ENCODE results near the gene SLC22A8. TPM values are rescaled to one million over a fixed set of nuclear protein-coding genes. Genes with fewer than 3 reads are reported as not detected.
A peak's percentile ranks its signal among the peaks of the same experiment; 100 is the strongest.

SLC22A8 gene
- total RNA-seq, 1 donor: not detected

GRCh38 chr11:62999649-63000048 is 16.0 kb downstream of the SLC22A8 start:
- Histone ChIP-seq H3K4me2 (ENCODE audit: insufficient read depth, low read length) (no peak overlapping the region), H3K4me3 (ENCODE audit: insufficient read depth, low read length) (no peak overlapping the region), H3K4me1 (ENCODE audit: insufficient read depth, low read length) (no peaks in the 10 kb centered on the region), H4K20me1 (ENCODE audit: insufficient read depth, low read length) (no peaks in the 10 kb centered on the region), H3K27ac (ENCODE audit: low read depth, low read length) (no peak overlapping the region), H3K9me3 (ENCODE audit: low read depth, low read length) (no peaks in the 10 kb centered on the region), H3K27me3 (ENCODE audit: insufficient read depth, low read length) (no peaks in the 10 kb centered on the region), H3K79me2 (ENCODE audit: insufficient read depth, low read length) (no peaks in the 10 kb centered on the region), H2AFZ (ENCODE audit: low read length) (no peak overlapping the region), H3K36me3 (ENCODE audit: insufficient read depth, low read length) (no peaks in the 10 kb centered on the region)
- TF ChIP-seq, protein P1, sequence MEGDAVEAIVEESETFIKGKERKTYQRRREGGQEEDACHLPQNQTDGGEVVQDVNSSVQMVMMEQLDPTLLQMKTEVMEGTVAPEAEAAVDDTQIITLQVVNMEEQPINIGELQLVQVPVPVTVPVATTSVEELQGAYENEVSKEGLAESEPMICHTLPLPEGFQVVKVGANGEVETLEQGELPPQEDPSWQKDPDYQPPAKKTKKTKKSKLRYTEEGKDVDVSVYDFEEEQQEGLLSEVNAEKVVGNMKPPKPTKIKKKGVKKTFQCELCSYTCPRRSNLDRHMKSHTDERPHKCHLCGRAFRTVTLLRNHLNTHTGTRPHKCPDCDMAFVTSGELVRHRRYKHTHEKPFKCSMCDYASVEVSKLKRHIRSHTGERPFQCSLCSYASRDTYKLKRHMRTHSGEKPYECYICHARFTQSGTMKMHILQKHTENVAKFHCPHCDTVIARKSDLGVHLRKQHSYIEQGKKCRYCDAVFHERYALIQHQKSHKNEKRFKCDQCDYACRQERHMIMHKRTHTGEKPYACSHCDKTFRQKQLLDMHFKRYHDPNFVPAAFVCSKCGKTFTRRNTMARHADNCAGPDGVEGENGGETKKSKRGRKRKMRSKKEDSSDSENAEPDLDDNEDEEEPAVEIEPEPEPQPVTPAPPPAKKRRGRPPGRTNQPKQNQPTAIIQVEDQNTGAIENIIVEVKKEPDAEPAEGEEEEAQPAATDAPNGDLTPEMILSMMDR (IDR thresholded peaks at IDR 0.05; ENCODE audit: extremely low read depth, low read depth, low read length): no peak
- DNase-seq (ENCODE audit: insufficient read length, low spot score, missing footprints): no peak

GRCh38 chr11:62999156-62999555 is 16.5 kb downstream of the SLC22A8 start:
- no peaks in the 10 kb centered on the region for H3K79me2 ChIP-seq (ENCODE audit: insufficient read depth, low read length)
- no peak for DNase-seq (ENCODE audit: insufficient read length, low spot score, missing footprints)
- no peak overlapping the region for H2AFZ ChIP-seq (ENCODE audit: low read length)
- H3K4me3 ChIP-seq (ENCODE audit: insufficient read depth, low read length): no peak overlapping the region
- TF ChIP-seq, protein P1 (IDR thresholded peaks at IDR 0.05; ENCODE audit: extremely low read depth, low read depth, low read length): no peak
- H3K4me1 ChIP-seq (ENCODE audit: insufficient read depth, low read length): no peaks in the 10 kb centered on the region
- H3K27me3 ChIP-seq (ENCODE audit: insufficient read depth, low read length): no peaks in the 10 kb centered on the region
- H4K20me1 ChIP-seq (ENCODE audit: insufficient read depth, low read length): no peaks in the 10 kb centered on the region
- H3K4me2 ChIP-seq (ENCODE audit: insufficient read depth, low read length): no peak overlapping the region
- H3K27ac ChIP-seq (ENCODE audit: low read depth, low read length): no peak overlapping the region
- no peaks in the 10 kb centered on the region for H3K36me3 ChIP-seq (ENCODE audit: insufficient read depth, low read length)
- no peaks in the 10 kb centered on the region for H3K9me3 ChIP-seq (ENCODE audit: low read depth, low read length)

DNA sequence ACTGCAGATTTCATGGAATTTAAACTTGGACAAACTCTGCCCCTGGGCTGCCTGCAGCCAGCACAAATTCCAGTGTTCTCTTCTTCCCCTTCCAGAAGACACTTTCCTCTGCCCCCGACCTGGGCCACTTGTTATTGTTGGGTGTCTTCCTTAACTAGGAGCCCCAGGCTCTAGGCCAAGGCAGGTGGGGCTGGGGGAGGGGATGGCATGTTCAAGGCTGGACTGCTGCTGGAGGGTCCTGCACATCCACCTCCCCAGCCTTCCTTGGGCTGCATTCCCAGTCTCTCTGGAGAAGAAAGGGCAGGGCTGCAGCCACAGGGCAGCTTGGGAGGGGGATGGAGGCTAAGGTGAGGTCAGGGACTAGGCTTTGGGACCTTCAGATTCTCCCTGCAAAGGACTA is 19.4 kb downstream of the SLC22A8 start:
- Histone ChIP-seq H3K4me1 (ENCODE audit: insufficient read depth, low read length) (no peaks in the 10 kb centered on the region), H3K27me3 (ENCODE audit: insufficient read depth, low read length) (peaks cover 3% of the 10 kb centered on the region), H3K27ac (ENCODE audit: low read depth, low read length) (no peak overlapping the region), H4K20me1 (ENCODE audit: insufficient read depth, low read length) (no peaks in the 10 kb centered on the region), H3K4me3 (ENCODE audit: insufficient read depth, low read length) (no peak overlapping the region), H3K36me3 (ENCODE audit: insufficient read depth, low read length) (no peaks in the 10 kb centered on the region), H3K79me2 (ENCODE audit: insufficient read depth, low read length) (no peaks in the 10 kb centered on the region), H3K9me3 (ENCODE audit: low read depth, low read length) (no peaks in the 10 kb centered on the region), H3K4me2 (ENCODE audit: insufficient read depth, low read length) (no peak overlapping the region), H2AFZ (ENCODE audit: low read length) (no peak overlapping the region)
- TF ChIP-seq, protein P1 (IDR thresholded peaks at IDR 0.05; ENCODE audit: extremely low read depth, low read depth, low read length): no peak
- no peak for DNase-seq (ENCODE audit: insufficient read length, low spot score, missing footprints)

DNA sequence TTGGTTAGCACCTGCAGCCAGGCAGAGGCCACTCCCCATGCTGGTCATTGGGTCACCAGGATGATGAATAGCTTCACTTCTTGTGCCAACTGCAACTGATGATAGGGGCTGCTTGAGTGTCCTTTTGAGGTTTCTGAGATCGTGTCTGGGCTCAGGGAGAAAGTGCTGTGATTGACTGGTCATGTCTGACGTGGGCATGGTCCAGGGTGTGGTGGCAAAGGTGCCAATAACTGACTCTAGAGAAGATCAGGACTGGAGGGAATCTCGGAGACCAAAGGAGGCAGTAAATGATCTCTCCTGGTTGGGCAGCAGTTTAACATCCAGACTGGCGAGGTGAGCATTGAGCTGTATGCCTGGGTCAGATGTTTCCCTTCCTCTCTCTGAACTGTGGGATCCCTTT is 20.9 kb downstream of the SLC22A8 start:
- H3K27ac ChIP-seq (ENCODE audit: low read depth, low read length): no peak overlapping the region
- no peak overlapping the region for H2AFZ ChIP-seq (ENCODE audit: low read length)
- peak; percentile 18 for DNase-seq (ENCODE audit: insufficient read length, low spot score, missing footprints)
- H3K27me3 ChIP-seq (ENCODE audit: insufficient read depth, low read length): peaks cover 4% of the 10 kb centered on the region
- H3K4me3 ChIP-seq (ENCODE audit: insufficient read depth, low read length): no peak overlapping the region
- no peaks in the 10 kb centered on the region for H3K4me1 ChIP-seq (ENCODE audit: insufficient read depth, low read length)
- no peaks in the 10 kb centered on the region for H3K36me3 ChIP-seq (ENCODE audit: insufficient read depth, low read length)
- no peaks in the 10 kb centered on the region for H3K79me2 ChIP-seq (ENCODE audit: insufficient read depth, low read length)
- TF ChIP-seq, protein P1 (IDR thresholded peaks at IDR 0.05; ENCODE audit: extremely low read depth, low read depth, low read length): no peak
- H3K9me3 ChIP-seq (ENCODE audit: low read depth, low read length): no peaks in the 10 kb centered on the region
- no peak overlapping the region for H3K4me2 ChIP-seq (ENCODE audit: insufficient read depth, low read length)
- no peaks in the 10 kb centered on the region for H4K20me1 ChIP-seq (ENCODE audit: insufficient read depth, low read length)
